Right lobe of liver (tissue), 6 donors: ENCODE data around the gene B4GALT6. TPM values are rescaled to one million over a fixed set of nuclear protein-coding genes. Genes with fewer than 3 reads are reported as not detected.
A peak's percentile ranks its signal among the peaks of the same experiment; 100 is the strongest.

ENCODE experiments used
- ATAC-seq, 4 donors: fragments of 200-7000 bp; cut with Tn5 transposase; one replicate each; pipeline ENCODE4 v1.9.1; 2020; ENCODE audit warnings: mild to moderate bottlenecking in 4 of 4, moderate library complexity in 4 of 4
- DNase-seq, 3 donors: peaks; one replicate each; pipeline ENCODE4 v3.0.0-alpha.2; 2020
- H3K27ac ChIP-seq, 3 donors: fragments of 200-600 bp; one replicate each; pipeline ENCODE4 v1.8.0; 2022
- H3K27me3 ChIP-seq, 2 donors: fragments of 200-600 bp; one replicate each; pipeline ENCODE4 v1.8.0; 2022
- H3K36me3 ChIP-seq, 4 donors: fragments of 200-600 bp; sonication (generic) in 1 of 4; one replicate each; pipeline versions ENCODE4 v1.5.1 to v1.8.0; 2017 to 2022; ENCODE audit warnings: control low read depth in 1 of 4
- H3K4me1 ChIP-seq, 4 donors: fragments of 200-600 bp; sonication (generic) in 1 of 4; one replicate each; pipeline versions ENCODE4 v1.5.1 to v1.8.0; 2017 to 2022; ENCODE audit warnings: control low read depth in 1 of 4
- H3K4me3 ChIP-seq, 3 donors: fragments of 200-600 bp; one replicate each; pipeline ENCODE4 v1.8.0; 2022
- H3K9me3 ChIP-seq, 4 donors: fragments of 200-600 bp; sonication (generic) in 1 of 4; one replicate each; pipeline versions ENCODE4 v1.5.1 to v1.8.0; 2017 to 2022; ENCODE audit warnings: control low read depth in 1 of 4
- CTCF ChIP-seq, 4 donors: fragments of 200-600 bp in 3 of 4; fragments of 450-650 bp in 1 of 4; IDR thresholded peaks; one replicate each; pipeline versions ENCODE4 v1.5.1 to v1.8.0; 2016 to 2022; ENCODE audit warnings: antibody characterized with exemption in 4 of 4, mild to moderate bottlenecking in 2 of 4
- POLR2A ChIP-seq: fragments of 450-650 bp; IDR thresholded peaks from one replicate; pipeline ENCODE4 v1.6.1; 2017; ENCODE audit warnings: antibody characterized with exemption, mild to moderate bottlenecking
- WGBS: methylation state at CpG from one replicate; pipeline ENCODE4 v1.1.6; 2018; ENCODE audit warnings: low coverage, low lambda C conversion rate; ENCODE audit not compliant: insufficient coverage; ENCODE audit errors: missing lambda C conversion rate; 5-methylcytosine and 5-hydroxymethylcytosine counted together
- intact Hi-C, 2 donors: fragments of 100-400 bp; cut with DNase I; formaldehyde crosslinking; loops; one replicate each; pipeline versions ENCODE4 v1.11.2 to v1.14.1; 2022
- total RNA-seq, 6 experiments: library from RNA; depleted of rRNA in 2 of 6; stranded (reverse); fragments of >200 nt in 2 of 6; fragmentation: NEBNext Ultra II Directional in 3 of 6; extraction: Animal tissue kit (Norgen Biotek cat#: 25700) in 3 of 6; gene quantifications; one replicate each; pipeline versions ENCODE4 v1.1.0 to v1.2.4, GENCODE V29; 2016 to 2023
- donor health status: DM: no; HTN: yes; CAD: no.
- donor health status: DM: no; HTN: no; CAD: no.
- donor health status: DM: no; HTN: no; CAD: no.
- donor health status: DM: no; HTN: yes; CAD: no.
- donor health status: DM: no; HTN: yes; CAD: no.

B4GALT6 gene
- total RNA-seq, 6 experiments from 2014 or later = 1.7 to 4.8 (median 2.0) TPM

- ATAC-seq (no peak), DNase-seq (no peak)
- Histone ChIP-seq H3K36me3 (no peaks in the 10 kb centered on the region), H3K27me3 (no peaks in the 10 kb centered on the region), H3K4me1 (peaks cover 0 to 9% (median 2%) of the 10 kb centered on the region in 4 donors), H3K9me3 (no peaks in the 10 kb centered on the region), H3K4me3 (no peak overlapping the region), H3K27ac (no peak overlapping the region)
- WGBS = 85% methylated on average over 5 of the region's 5 CpGs
- TF ChIP-seq POLR2A (no peak), CTCF (IDR thresholded peaks at IDR 0.05) (no peak)
- intact Hi-C loops = no loop called here
These were observed 72.9 kb downstream of the B4GALT6 start for GRCh38 chr18:31611511-31611910.

GRCh38 chr18:31610286-31611205 is 73.8 kb downstream of the B4GALT6 start:
- Histone ChIP-seq H3K36me3 (no peaks in the 10 kb centered on the region), H3K4me3 (no peak overlapping the region), H3K27ac (no peak overlapping the region), H3K4me1 (peaks cover 0 to 9% (median 2%) of the 10 kb centered on the region in 4 donors), H3K9me3 (no peaks in the 10 kb centered on the region), H3K27me3 (no peaks in the 10 kb centered on the region)
- DNase-seq = no peak
- peak in 3 of 4 donors; percentile 20 to 34 (median 27) for ATAC-seq
- TF ChIP-seq CTCF (IDR thresholded peaks at IDR 0.05) = peak in 2 of 4 donors; percentile 5 to 8
- TF ChIP-seq POLR2A = no peak
- WGBS = 69% methylated on average over 8 of the region's 8 CpGs
- intact Hi-C loops = no loop called here

GRCh38 chr18:31609886-31610285 is 74.5 kb downstream of the B4GALT6 start:
- ATAC-seq (no peak), DNase-seq (no peak)
- Histone ChIP-seq H3K4me1 (peaks cover 0 to 9% (median 2%) of the 10 kb centered on the region in 4 donors), H3K9me3 (no peaks in the 10 kb centered on the region), H3K27me3 (no peaks in the 10 kb centered on the region), H3K4me3 (no peak overlapping the region), H3K36me3 (no peaks in the 10 kb centered on the region), H3K27ac (no peak overlapping the region)
- TF ChIP-seq POLR2A (no peak), CTCF (IDR thresholded peaks at IDR 0.05) (no peak)
- intact Hi-C loops = no loop called here
- 76% methylated on average over 2 of the region's 2 CpGs for WGBS

- H3K27ac ChIP-seq = peak overlapping the region in 2 of 3 donors; percentile 14 to 31
- H3K9me3 ChIP-seq = no peaks in the 10 kb centered on the region
- DNase-seq = peak; percentile 30 to 75 (median 55)
- peak; percentile 87 to 95 (median 95) for ATAC-seq
- H3K36me3 ChIP-seq = peaks cover 0 to 3% (median 0%) of the 10 kb centered on the region in 4 donors
- no peak for TF ChIP-seq POLR2A
- no peak for TF ChIP-seq CTCF (IDR thresholded peaks at IDR 0.05)
- H3K4me3 ChIP-seq = no peak overlapping the region
- peaks cover 0 to 9% (median 2%) of the 10 kb centered on the region in 4 donors for H3K4me1 ChIP-seq
- intact Hi-C loops = no loop called here
- no peaks in the 10 kb centered on the region for H3K27me3 ChIP-seq
- 32% methylated on average over 5 of the region's 5 CpGs for WGBS
These were observed 77.0 kb downstream of the B4GALT6 start for GRCh38 chr18:31607384-31607783.
